GM12891 (cell line): ENCODE measurements around the gene FCN1.
A peak's percentile ranks its signal among the peaks of the same experiment; 100 is the strongest.

Experiments used
- DNase-seq: peaks from one replicate; pipeline ENCODE4 v3.0.0; 2011; ENCODE audit warnings: low spot score; ENCODE audit not compliant: insufficient read length
- FAIRE-seq: peaks from 2 replicates; lab custom pipeline; 2011; peaks lifted over from hg19 to GRCh38; lab: Jason Lieb, UNC
- PAX5 ChIP-seq: IDR thresholded peaks from 2 replicates; pipeline ENCODE4 v1.6.1; 2011; ENCODE audit warnings: low read length, moderate library complexity, mild to moderate bottlenecking; ENCODE audit not compliant: insufficient read depth, severe bottlenecking
- POLR2A ChIP-seq: IDR thresholded peaks from 2 replicates; pipeline ENCODE4 v1.6.1; 2011; ENCODE audit warnings: low read depth, low read length, control low read depth
- POLR2AphosphoS5 ChIP-seq: IDR thresholded peaks from 2 replicates; pipeline ENCODE4 v1.6.1; 2011; ENCODE audit warnings: low read depth, low read length, control low read depth
- POU2F2 ChIP-seq: IDR thresholded peaks from 2 replicates; pipeline ENCODE4 v1.6.1; 2011; ENCODE audit warnings: low read depth, mild to moderate bottlenecking, control low read depth, low read length, moderate library complexity
- SPI1 ChIP-seq: IDR thresholded peaks from 2 replicates; pipeline ENCODE4 v1.6.1; 2011; ENCODE audit warnings: low read depth, low read length, control low read depth
- TAF1 ChIP-seq: IDR thresholded peaks from 2 replicates; pipeline ENCODE4 v1.6.1; 2011; ENCODE audit warnings: low read depth, low read length, control low read depth

The FCN1 gene

GRCh38 chr9:134937566-134938345, 20.0 kb upstream of the FCN1 start:
- DNase-seq = no peak
- TF ChIP-seq POU2F2 (no peak), POLR2A (no peak), PAX5 (no peak), TAF1 (no peak), POLR2AphosphoS5 (no peak), SPI1 (no peak)
- FAIRE-seq = no peak

- FAIRE-seq = no peak
- TF ChIP-seq SPI1 (no peak), PAX5 (no peak), POLR2AphosphoS5 (no peak), POLR2A (no peak), POU2F2 (no peak), TAF1 (no peak)
- DNase-seq = no peak
These were observed 19.4 kb upstream of the FCN1 start for GRCh38 chr9:134937164-134937555.

GRCh38 chr9:134936346-134937163, 18.8 kb upstream of the FCN1 start:
- TF ChIP-seq POLR2AphosphoS5 = no peak
- TF ChIP-seq POLR2A = no peak
- TF ChIP-seq TAF1 = no peak
- peak; percentile 85 for TF ChIP-seq SPI1
- TF ChIP-seq PAX5 = no peak
- TF ChIP-seq POU2F2 = peak; percentile 86; the same call in 1 of the 2 replicates
- DNase-seq (peak; percentile 68), FAIRE-seq (peak; percentile 94)

- TF ChIP-seq SPI1 (no peak), POLR2AphosphoS5 (no peak), POU2F2 (peak; percentile 52; the same call in 1 of the 2 replicates)
- peak; percentile 23 for FAIRE-seq
- DNase-seq = no peak
These were observed 18.1 kb upstream of the FCN1 start for GRCh38 chr9:134935701-134936345.

GRCh38 chr9:134935056-134935640, 17.4 kb upstream of the FCN1 start:
- TF ChIP-seq POU2F2 (no peak), SPI1 (no peak), TAF1 (no peak), POLR2AphosphoS5 (no peak), PAX5 (no peak), POLR2A (no peak)
- DNase-seq (no peak), FAIRE-seq (no peak)

GRCh38 chr9:134933076-134933659, 15.5 kb upstream of the FCN1 start:
- DNase-seq = no peak
- TF ChIP-seq POLR2A = no peak
- no peak for TF ChIP-seq TAF1
- TF ChIP-seq POLR2AphosphoS5 = no peak
- TF ChIP-seq POU2F2 = no peak
- TF ChIP-seq SPI1 = no peak
- TF ChIP-seq PAX5 = no peak
- FAIRE-seq = no peak

- DNase-seq = no peak
These were observed 14.9 kb upstream of the FCN1 start for GRCh38 chr9:134932606-134933005.

GRCh38 chr9:134932171-134932570, 14.5 kb upstream of the FCN1 start:
- TF ChIP-seq TAF1 (no peak), PAX5 (no peak)
- no peak for DNase-seq
- no peak for FAIRE-seq

More at GRCh38 chr9:134932606-134933005, 14.9 kb upstream of the FCN1 start:
- TF ChIP-seq POLR2A (no peak), SPI1 (no peak), TAF1 (no peak), PAX5 (no peak), POLR2AphosphoS5 (no peak), POU2F2 (no peak)
- FAIRE-seq = peak; percentile 58

GRCh38 chr9:134930398-134930797, 12.7 kb upstream of the FCN1 start:
- TF ChIP-seq SPI1 (no peak), PAX5 (no peak), POU2F2 (peak; percentile 96), POLR2A (no peak)
- FAIRE-seq (peak; percentile 95), DNase-seq (no peak)
